Epidermal melanocyte (primary cell): ENCODE data around the gene VWF.
"Not testable (repeated sequence)": the region's sequence is repeated elsewhere in the genome, so short reads cannot be mapped to it uniquely, and the experiment has no call there.

Experiments
- DNase-seq: peaks from one replicate; pipeline ENCODE4 v3.0.0; 2011; ENCODE audit warnings: low spot score; ENCODE audit not compliant: insufficient read length

VWF gene

GRCh38 chr12:6146509-6146908, 22.0 kb upstream of the VWF start:
- DNase-seq = no peak

- no peak for DNase-seq
Observed at GRCh38 chr12:6145564-6145963, 21.1 kb upstream of the VWF start.

GRCh38 chr12:6143303-6143675, 18.8 kb upstream of the VWF start:
- no peak for DNase-seq

- DNase-seq = not testable (repeated sequence)
Observed at GRCh38 chr12:6142368-6143302, 18.2 kb upstream of the VWF start.

- DNase-seq = not testable (repeated sequence)
Observed at GRCh38 chr12:6141731-6142367, 17.4 kb upstream of the VWF start.

- DNase-seq = no peak
Observed at GRCh38 chr12:6140651-6141447, 16.4 kb upstream of the VWF start.

- DNase-seq = no peak
Observed at GRCh38 chr12:6135071-6135470, 10.6 kb upstream of the VWF start.

- DNase-seq = no peak
Observed at GRCh38 chr12:6133642-6134041, 9.2 kb upstream of the VWF start.

- DNase-seq = no peak
Observed at GRCh38 chr12:6132496-6132895, 8.0 kb upstream of the VWF start.

GRCh38 chr12:6125310-6125608, 789 bp upstream of the VWF start:
- DNase-seq = no peak

- no peak for DNase-seq
Observed at GRCh38 chr12:6123258-6123657, 1.2 kb downstream of the VWF start.

- DNase-seq = no peak
Observed at GRCh38 chr12:6122201-6122600, 2.3 kb downstream of the VWF start.

- DNase-seq = no peak
Observed at GRCh38 chr12:6120796-6121473, 3.5 kb downstream of the VWF start.

- no peak for DNase-seq
Observed at GRCh38 chr12:6118891-6119568, 5.4 kb downstream of the VWF start.

GRCh38 chr12:6116471-6117021, 7.9 kb downstream of the VWF start:
- DNase-seq = no peak

- no peak for DNase-seq
Observed at GRCh38 chr12:6115389-6115788, 9.1 kb downstream of the VWF start.

- no peak for DNase-seq
Observed at GRCh38 chr12:6114476-6114870, 10.0 kb downstream of the VWF start.

GRCh38 chr12:6113691-6114475, 10.6 kb downstream of the VWF start:
- DNase-seq = no peak

- DNase-seq = no peak
Observed at GRCh38 chr12:6112004-6112403, 12.5 kb downstream of the VWF start.

GRCh38 chr12:6110006-6110405, 14.5 kb downstream of the VWF start:
- DNase-seq = no peak
